NCI-H2196 treated with DMSO at 0.1 percent for 48 hours (cell line): ENCODE results near the gene RALGPS2.
"Not testable (repeated sequence)": the region's sequence is repeated elsewhere in the genome, so short reads cannot be mapped to it uniquely, and the experiment has no call there.

Experiments used
- DNase-seq: peaks from one replicate; lab custom pipeline; 2025; ENCODE audit not compliant: unreplicated experiment; lab: John Stamatoyannopoulos, UW

The RALGPS2 gene

DNA sequence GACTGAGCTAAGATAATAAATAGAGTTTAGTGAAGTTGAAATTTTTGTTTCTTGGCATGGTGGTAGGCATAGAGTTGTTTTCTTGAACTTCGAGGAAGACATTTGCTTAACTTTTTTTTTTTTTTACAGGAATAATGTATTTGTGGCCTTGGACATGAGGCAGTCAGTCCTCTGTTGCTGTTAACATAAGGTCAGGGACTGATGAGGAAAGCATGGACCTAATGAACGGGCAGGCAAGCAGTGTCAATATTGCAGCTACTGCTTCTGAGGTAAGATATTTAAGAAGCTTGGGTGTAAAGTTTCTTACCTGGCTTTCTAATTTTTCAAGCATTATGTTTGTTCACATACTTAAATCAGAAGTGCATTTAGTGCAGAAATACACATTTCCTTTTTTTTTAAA, 51.5 kb downstream of the RALGPS2 start:
- no peak for DNase-seq

DNA sequence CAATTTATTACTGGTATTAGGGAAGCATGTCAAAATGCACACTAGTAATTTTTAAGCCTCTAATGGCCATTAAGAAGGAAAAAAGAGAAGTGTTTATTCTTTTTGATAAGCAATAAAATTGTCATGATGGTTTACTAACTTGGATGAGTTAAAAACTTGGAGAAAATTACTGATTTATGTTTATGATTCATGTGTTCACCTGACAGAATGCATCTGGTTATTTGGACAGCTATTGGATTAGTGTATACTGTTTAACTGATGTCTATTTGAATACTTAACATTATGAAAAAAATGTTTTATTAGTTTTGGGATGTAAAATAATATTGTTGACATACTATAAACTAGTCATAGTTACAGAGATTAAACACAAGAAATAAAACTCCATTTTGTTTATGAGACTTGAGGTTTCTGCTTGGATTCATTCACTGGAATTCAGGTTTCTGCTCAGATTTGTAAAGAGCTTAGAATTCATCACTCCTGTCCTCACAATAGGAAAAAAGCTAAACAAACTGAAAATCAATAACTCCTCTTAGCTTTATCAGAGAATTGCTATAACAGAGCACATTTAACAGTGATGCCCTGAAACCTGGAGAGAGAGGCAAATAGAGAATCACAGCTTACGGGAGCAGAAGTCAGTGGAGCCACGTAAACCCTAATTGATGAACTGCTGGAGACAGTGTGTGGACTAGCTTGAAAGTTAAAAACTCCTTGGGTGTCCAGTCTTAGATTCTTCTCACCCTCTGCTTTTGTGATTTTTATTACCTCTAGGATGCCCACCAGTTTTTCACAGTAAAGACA, 56.7 kb downstream of the RALGPS2 start:
- no peak for DNase-seq

DNA sequence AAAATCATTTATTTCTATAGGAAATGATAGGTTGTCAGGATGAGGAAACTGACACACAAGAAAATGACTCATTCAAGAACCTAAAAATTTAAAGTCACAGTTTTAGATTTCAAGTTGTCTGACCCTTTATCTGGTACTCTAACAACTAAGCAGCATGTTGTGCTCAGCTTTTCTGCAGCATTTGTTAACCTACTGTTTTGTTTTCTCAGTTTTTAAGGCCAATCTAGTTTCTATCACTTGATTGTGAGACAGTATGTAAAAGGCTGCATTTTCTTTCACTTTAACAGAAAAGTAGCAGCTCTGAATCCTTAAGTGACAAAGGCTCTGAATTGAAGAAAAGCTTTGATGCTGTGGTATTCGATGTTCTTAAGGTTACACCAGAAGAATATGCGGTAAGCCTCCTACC, 59.1 kb downstream of the RALGPS2 start:
- no peak for DNase-seq

DNA sequence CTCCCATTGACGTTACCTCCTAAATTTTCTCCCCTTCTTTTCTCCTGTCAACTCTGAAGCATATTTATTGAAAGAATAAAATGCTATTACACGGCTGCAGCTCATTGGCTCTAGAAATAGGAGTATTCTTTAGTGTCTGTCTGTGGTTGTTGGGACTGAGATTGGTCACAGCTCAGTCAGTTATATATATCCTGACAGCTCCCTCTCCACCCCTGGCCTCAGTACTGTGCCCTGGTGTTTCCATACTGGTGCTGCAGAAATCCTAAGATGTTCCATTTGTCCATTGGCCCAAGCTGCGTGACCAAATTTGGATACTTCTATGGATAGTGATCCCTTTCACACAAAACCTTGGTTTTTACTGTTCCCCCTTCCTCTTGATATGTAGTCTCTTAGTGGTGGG, 67.3 kb downstream of the RALGPS2 start:
- DNase-seq, result no peak

DNA sequence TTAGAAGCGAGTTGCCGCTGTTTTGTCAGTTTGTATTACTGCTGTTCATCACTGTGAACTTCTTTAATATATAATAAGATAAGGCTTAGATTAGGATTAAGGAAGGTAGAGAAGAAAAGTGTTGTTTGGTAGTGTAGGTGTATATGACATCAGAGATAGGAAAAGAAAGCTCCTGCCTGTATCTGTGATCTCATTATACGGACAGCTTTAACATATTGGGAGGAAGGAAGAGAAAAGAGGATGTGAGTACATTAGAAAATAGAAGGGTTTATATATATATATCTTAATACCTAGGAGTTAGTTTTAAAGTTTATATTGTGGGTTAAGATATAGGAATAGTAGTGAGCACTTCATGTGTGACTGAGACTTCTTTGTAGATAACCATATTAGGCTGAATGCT, 71.0 kb downstream of the RALGPS2 start:
- no peak for DNase-seq

DNA sequence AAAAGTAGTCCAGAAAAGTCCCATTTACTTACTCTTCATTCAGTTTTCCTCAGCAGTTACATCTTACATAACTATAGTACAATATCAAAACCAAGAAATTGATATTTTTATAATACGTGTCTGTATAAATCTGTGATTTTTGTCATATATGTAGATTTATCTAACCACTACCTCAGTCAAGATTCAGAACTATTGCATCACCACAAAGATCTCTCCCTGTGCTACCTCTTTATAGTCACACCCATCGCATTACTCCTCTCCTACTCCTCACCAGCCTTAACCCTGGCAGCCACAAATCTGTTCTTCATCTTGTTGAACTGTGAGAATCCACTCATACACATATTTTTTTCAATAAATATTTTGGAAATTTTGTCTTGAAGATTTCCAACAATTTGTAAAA, 72.5 kb downstream of the RALGPS2 start:
- no peak for DNase-seq

DNA sequence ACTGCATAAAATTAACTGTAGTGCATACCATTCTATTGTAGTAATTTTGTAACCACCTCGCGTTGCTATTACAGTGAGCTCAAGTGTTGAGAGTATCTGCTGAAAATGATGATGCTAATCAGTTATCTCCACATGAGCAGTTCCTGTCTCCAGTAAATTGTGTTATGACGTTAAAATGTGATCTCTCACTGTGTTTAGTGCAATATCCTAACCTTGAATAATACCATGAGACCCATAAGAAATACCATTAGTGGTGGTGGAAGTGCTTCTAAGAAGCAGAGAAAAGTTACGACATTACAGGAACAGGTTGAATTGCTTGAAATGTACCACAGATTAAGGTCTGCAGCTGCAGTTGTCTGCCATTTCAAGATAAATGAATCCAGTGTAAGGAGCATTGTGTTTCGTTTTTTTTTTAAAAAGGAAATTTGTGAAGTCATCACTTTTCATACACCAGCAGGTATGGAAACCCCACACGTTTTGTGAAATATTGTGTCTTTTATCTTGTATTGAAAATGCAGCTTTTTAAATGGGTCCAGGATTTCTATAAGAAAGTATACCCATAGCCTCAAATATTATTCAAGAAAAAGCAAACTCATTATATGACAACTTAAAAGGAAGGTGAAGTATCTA, 73.3 kb downstream of the RALGPS2 start:
- no peak for DNase-seq

DNA sequence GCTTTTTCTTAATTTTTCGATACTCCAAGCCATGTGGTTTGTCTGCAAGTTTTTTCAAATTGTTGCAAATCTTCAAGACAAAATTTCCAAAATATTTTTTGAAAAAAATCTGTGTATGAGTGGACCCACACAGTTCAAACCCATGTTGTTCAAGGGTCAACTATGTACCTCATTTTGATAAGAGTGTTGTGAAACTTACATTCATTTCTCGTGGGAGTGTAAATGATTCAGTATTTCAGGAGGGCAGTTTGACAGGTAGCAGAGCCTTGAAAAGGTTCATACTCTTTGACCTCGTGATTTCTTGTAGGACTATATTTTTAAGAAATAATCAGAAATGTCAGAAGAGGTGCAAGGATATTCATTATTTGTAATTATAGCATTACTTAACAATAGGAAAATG, 77.8 kb downstream of the RALGPS2 start:
- no peak for DNase-seq

DNA sequence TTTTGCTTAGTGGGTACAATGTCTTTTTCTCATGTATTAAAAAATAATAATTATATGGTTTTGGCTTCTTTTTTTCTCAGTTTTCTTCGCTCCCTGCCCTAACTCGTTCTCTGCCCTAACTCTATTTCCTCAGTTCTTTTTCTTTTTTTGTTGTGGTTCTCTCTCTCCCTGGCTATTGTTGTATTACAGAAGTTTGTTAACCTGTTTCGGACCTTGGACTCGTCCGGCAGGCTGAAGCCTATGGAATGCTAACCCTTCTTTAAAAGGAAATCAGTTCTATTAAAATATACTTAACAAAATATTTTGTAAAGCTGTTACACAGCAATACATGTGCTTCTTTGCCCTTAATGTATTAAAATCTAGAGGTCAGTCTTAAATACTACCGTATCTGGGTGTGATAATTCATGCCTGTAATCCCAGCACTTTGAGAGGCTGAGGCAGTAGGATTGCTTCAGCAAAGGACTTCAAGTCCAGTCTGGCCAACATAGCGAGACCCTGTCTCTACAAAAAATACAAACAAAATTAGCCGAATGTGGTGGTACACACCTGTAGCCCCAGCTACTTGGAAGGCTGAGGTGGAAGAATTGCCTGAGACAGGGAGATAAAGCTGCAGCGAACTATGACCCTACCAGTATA, 81.7 kb downstream of the RALGPS2 start:
- no peak for DNase-seq

DNA sequence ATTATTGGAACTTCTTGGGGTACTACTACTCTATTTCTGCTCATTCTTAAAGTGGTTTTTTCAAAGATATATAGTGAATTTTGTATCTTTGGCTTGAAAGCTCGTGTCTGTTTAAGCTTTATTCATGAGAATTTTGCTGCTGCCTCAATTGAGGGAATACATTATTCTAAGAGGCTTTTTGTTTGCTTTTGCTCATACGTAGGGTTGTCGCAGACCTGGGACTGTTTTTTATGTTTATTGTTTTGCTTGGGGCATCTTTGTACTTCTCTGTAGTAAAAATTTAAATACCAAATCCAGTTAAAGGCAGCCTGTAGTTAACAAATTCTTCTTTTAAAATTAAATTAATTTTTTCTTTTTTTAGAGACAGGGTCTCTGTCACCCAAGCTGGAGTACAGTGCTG, 83.5 kb downstream of the RALGPS2 start:
- DNase-seq, result no peak

DNA sequence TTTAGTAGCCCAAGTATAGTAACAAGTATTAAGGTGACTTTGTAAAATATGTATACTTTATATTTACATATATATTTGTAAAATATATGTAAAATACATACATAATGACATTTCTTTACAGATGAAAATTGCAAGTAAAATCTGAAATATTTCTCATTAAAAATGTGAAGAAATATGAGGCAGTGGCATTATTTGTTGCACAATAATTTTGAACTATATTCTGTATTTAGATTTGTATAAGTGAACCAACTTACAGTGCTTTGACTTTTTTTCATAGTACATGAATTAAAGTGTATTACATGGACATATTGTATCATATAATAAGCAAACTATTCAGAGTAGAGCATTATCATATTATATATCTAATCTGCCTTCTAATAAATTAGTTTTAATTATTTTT, 85.5 kb downstream of the RALGPS2 start:
- no peak for DNase-seq

DNA sequence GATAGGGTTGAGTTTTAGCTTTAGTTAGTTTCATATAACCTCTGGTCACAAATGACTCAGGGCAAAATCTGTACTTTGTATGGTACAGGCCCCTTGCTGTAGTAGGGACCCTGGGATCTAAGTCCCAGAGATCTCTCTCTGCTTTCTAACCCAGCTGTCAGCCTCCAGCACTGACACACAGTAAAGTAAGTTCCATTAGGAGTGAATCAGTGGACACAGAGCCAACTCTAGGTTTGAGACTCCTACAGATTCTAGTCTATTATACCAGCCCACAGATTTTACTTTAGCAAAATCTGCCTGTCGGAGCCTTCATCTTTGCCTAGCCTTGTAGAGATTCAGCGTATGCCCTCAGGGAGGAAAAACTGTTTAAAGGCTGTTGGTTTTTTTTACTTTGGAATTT, 93.4 kb downstream of the RALGPS2 start:
- DNase-seq, result no peak

DNA sequence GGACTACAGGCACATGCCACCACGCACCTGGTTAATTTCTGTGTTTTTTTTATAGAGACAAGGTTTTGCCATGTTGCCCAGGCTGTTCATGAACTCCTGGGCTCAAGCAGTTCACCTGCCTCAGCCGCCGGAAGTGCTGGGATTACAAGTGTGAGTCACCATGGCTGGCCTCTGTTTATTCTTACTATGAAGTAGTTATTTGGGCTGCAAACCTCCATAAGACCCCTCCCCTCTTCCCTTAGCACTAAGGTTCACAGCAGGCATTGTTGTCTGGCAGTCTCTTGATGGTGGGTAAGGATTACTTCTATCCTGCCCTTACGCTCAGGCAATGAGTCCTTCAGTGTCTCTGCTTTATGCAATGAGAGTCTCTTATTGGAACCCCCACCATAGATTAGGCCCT, 94.1 kb downstream of the RALGPS2 start:
- DNase-seq, result no peak

DNA sequence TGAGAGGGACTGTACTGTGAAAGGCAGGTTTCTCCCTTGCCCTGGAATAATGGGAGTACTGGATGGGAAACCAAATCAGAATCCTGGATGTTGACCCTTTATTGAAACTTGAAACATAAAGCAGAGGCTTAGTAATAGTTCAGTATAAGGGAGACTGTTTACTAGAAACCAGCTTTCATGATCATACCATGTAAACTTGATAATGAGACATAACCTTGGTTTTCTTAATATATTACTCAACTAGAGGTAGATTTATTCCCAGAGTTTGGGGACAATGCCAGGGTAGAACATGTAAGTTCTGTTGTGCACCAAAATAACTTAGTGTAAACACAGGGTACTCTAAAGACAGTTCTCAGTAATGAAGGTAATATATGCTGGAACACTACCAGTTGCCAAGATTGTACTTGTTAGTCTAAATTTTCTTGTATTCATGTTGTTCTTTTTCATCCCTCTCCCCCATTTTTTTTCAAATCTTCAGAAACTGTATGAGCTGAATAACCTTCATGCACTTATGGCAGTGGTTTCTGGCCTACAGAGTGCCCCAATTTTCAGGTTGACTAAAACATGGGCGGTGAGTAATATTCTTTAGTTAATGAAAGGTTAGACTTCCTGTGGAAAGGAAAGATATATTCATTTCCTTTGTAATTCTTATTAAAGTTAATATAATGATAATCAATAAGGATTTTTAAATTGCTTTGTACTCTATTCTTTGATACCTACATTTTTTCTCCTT, 96.3 kb downstream of the RALGPS2 start:
- DNase-seq, result no peak

DNA sequence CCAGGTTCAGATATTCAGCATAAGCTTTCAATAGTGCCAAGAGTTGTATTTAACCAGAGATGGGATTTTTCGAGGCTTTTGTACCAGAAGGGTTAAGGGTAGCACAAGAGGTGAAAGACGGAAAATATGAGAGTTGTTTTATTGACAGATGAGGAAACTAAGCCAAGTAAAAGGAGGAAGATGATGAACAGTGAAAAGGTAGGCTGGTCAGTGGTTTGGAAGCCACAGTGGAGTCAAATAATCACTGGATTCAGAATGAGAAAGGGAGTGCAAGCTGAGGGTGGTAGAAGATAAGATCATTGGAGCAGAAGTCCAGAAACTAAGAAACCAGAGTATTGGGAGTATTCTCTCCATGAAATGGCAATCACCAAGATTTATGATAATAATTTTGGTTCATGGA, 100.1 kb downstream of the RALGPS2 start:
- no peak for DNase-seq

DNA sequence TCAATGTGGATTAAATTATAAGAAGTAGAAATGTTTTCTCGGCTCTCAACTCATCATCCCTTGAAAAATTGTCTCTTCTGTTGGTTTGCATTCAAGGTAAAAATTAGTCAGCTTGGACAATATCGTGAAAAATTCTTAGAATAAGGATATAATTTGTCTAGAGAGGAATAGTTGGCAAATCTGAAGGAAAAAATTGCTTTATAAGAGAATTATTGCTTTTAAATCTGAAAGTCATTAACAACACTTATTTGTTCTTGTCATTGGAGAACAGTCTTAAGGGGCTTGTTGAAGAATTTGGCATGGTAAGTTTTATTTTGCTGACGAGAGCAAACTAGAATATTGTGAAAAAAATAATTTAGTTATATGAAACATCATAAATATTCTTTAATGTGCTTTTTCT, 119.4 kb downstream of the RALGPS2 start:
- no peak for DNase-seq

DNA sequence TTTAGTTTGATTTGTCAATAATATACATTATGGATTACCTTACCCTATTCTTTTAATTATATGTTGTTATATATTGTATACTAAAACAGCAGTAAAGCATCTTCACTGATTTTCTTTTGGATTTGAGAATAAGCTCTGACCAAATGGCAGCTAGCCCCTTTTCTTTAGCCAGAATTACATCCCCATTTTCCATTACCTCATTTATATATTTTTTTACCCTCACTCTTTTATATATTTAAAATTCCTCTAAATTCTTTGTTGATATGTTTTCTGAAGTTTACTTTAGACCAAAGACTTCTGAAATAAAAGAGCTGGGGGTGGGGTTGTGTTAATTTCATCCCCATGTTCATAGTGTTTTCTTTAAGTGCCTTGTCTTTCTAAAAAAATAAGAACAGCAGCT, 121.3 kb downstream of the RALGPS2 start:
- DNase-seq, result no peak

DNA sequence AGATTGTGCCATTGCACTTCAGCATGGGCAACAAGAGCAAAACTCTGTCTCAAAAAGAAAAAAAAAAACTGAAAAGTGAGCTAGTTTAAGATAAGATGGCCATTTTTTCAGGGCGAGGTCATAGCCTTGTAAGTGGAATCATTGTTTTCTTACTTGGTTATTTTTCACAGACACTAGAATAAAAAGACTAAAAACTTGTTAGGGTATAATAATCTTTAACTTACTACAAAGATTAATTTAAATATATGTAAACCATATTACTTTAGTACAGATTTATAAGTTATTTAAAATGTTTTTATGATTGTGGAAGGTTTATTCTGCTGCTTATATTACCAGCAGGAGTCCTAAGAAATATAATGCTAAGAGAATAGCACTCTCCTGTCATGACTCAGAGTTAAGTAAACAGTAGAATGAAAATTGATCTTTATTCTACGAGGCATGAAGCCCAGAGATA, 122.4 kb downstream of the RALGPS2 start:
- DNase-seq, result peak; percentile 8

DNA sequence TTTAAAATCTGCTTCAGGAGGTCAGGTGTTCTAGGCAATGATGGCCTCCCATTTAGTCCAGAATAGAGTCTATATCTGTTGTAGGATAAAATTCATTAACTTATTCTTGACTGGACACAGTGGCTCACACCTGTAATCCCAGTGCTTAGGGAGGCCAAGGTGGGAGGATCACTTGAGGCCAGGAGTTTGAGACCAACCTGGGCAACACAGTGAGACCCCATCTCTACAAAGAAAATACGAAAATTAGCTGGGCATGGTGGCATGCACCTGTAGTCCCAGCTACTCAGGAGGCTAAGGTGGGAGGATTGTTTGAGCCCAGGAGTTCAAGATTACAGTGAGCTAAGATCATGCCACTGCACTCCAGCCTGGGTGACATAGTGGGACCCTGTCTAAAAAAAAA, 122.9 kb downstream of the RALGPS2 start:
- DNase-seq, result not testable (repeated sequence)

DNA sequence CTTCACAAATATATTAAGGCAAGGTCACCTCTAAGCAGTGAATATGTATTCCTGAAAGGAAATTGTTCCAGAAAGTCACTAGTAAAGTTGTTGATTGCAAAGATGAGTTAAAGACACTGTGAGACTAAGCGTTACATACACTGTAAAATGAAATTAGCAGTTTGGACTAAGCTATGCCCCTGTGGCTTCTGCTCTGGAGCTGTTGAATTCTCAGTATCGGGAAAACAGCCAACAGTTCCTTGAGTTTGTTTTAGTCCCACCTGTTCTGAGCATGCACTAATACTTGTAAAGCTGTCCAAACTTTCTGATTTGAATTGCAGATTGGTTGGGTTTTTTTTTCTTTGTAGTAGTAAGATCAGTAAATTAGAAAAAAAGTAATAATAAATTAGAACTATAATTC, 124.9 kb downstream of the RALGPS2 start:
- DNase-seq, result no peak

DNA sequence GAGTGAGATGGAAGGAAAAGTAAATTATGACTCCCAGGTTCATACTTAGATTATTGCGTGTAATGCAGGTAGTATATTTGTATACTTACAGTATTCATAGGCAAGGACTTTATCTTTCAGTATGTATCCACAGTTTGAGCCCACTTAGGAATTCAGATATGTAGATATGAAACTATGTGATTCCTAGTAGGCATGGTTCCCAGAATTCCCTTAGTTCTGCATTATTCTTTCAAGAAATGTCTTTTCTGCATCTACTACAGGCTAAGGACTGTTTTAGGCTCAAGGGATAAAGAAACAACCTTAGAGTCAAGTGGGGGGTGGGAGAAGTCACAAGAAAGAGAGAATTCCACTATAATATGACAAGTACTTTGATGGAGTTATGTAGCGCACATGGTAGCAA, 132.1 kb downstream of the RALGPS2 start:
- no peak for DNase-seq

DNA sequence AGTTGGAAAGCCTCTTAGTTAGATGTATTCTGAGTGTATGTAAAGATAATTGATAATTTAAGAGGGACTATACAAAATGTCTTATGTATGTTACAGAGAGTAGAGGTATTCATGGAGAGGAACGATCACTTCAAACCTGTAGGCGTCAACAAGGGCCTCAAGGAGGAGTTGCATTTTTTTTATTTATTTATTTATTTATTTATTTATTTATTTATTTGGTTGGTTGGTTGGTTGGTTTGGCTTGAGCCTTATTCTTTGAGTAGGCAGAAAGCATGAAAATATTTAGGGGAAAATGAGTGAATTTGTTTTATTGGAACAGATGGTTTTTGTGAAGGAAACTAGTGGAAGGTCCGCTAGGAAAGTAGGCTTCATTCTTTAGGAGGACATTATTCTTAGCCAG, 137.4 kb downstream of the RALGPS2 start:
- no peak for DNase-seq
